A673 (cell line): Measurements from ENCODE around the gene DIP2B.

Experiments
- EZH2 ChIP-seq: fragments of 200-600 bp; sonication (generic); IDR thresholded peaks from 2 replicates; pipeline ENCODE4 v1.6.1; 2017; ENCODE audit warnings: borderline replicate concordance, low read depth, mild to moderate bottlenecking, mixed read lengths, antibody characterized with exemption, low read length; ENCODE audit not compliant: poor library complexity, severe bottlenecking
- TF ChIP-seq, protein P1 (sequence below): fragments of 300-800, 200-600 bp; sonication (generic); conservative IDR thresholded peaks from 2 replicates; pipeline ENCODE4 v1.5.1; 2017; ENCODE audit warnings: low read depth, mild to moderate bottlenecking, antibody characterized with exemption, low read length, moderate library complexity, mixed read lengths

DNA sequence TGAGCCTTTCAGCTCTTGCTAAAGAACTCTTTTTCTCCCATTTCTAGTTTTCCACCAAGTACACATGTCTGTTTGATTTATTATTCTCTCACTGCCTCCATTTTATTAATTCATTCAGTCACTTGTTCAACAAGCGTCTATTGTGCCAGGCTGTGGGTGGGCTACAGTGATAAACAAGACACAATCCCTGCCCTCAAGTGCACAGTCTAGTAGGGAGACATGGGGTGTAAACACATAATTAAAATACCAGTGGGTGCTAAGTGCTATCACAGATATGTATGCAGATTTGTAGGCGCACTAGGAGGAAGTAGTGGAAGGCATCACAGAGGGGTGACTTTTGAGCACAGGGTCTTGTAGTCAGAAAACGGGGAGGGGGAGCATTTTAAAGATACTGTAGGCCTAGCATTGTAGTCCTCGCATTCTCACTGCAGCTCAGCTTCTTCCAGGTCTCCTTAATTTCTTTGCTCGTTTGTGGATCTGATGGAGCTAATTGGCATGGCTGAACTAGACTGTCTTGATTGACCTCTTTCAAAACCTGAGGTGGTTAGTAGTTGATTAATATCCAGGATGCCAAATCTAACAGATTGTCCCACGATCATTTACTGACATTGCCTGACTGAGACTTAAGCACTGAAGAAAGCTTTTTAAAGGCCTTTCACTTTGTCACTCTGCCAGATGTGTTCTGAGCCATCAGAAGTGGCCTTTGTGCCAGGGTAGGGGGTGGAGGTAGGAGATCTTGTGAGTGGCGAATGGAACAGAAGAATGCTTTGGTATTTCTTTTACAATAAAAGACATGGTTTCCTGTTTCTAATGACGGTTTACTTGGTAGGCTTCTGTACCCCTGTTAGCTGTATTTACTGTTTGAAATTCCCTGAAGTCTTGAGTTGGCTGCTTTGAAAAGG, 116.9 kb downstream of the DIP2B start:
- TF ChIP-seq, protein P1, sequence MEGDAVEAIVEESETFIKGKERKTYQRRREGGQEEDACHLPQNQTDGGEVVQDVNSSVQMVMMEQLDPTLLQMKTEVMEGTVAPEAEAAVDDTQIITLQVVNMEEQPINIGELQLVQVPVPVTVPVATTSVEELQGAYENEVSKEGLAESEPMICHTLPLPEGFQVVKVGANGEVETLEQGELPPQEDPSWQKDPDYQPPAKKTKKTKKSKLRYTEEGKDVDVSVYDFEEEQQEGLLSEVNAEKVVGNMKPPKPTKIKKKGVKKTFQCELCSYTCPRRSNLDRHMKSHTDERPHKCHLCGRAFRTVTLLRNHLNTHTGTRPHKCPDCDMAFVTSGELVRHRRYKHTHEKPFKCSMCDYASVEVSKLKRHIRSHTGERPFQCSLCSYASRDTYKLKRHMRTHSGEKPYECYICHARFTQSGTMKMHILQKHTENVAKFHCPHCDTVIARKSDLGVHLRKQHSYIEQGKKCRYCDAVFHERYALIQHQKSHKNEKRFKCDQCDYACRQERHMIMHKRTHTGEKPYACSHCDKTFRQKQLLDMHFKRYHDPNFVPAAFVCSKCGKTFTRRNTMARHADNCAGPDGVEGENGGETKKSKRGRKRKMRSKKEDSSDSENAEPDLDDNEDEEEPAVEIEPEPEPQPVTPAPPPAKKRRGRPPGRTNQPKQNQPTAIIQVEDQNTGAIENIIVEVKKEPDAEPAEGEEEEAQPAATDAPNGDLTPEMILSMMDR, result no peak
- no peak for TF ChIP-seq EZH2
